A549 treated with Mapracorat at 1 μM for 4 hours (cell line): ENCODE results near the gene OR5V1. TPM values are rescaled to one million over a fixed set of nuclear protein-coding genes. Genes with fewer than 3 reads are reported as not detected.

ENCODE experiments used
- total RNA-seq: library from RNA; stranded (reverse); fragments of 200-300 nt; extraction: Qiagen RNA extraction; gene quantifications from 5 replicates; pipeline ENCODE4 v1.2.3, GENCODE V29; 2022

Gene OR5V1
- not detected in 5 replicates for total RNA-seq

GRCh38 chr6:29368765-29369164, at the start of gene OR5V1:
OR5V1 (minus strand) TSS chr6:29368865; CDS start chr6:29356195, 12,670 bp downstream.

GRCh38 chr6:29414588-29414987, 45.9 kb upstream of the OR5V1 start, which contains the start of gene OR12D1:
OR12D1 (plus strand) TSS chr6:29414928.

GRCh38 chr6:29395331-29395730, 26.7 kb upstream of the OR5V1 start, which contains the start of gene OR12D2:
OR12D2 (plus strand) TSS chr6:29395631; CDS start chr6:29396700, 1,069 bp downstream.

GRCh38 chr6:29375191-29375590, 6.5 kb upstream of the OR5V1 start, which contains the start of gene OR12D3:
OR12D3 (minus strand) TSS chr6:29375291; CDS start chr6:29375287, 4 bp downstream.

Other genes with a start within 250 kb of the OR5V1 start
- not detected in 5 replicates for gene OR2J2, start 198.0 kb downstream of the OR5V1 start, total RNA-seq
- not detected in 5 replicates for gene OR14J1, start 67.2 kb downstream of the OR5V1 start, total RNA-seq
- gene OR12D3, start 6.4 kb upstream of the OR5V1 start, total RNA-seq: not detected in 5 replicates
- not detected in 5 replicates for gene OR12D2, start 26.8 kb upstream of the OR5V1 start, total RNA-seq
- gene OR12D1, start 46.1 kb upstream of the OR5V1 start, total RNA-seq: not detected in 5 replicates
- not detected in 5 replicates for gene OR10C1, start 70.4 kb upstream of the OR5V1 start, total RNA-seq
- gene OR11A1, start 88.2 kb upstream of the OR5V1 start, total RNA-seq: not detected in 5 replicates
- gene OR2H1, start 88.3 kb upstream of the OR5V1 start, total RNA-seq: not detected in 5 replicates
- gene MAS1L, start 119.1 kb upstream of the OR5V1 start, total RNA-seq: not detected in 5 replicates
- 0.33 to 1.0 TPM (median 0.87 TPM) in 5 replicates for gene UBD, start 190.9 kb upstream of the OR5V1 start, total RNA-seq
- not detected in 5 replicates for gene OR2H2, start 216.3 kb upstream of the OR5V1 start, total RNA-seq